ENCODE results near the gene PRSS12.

The PRSS12 gene

DNA sequence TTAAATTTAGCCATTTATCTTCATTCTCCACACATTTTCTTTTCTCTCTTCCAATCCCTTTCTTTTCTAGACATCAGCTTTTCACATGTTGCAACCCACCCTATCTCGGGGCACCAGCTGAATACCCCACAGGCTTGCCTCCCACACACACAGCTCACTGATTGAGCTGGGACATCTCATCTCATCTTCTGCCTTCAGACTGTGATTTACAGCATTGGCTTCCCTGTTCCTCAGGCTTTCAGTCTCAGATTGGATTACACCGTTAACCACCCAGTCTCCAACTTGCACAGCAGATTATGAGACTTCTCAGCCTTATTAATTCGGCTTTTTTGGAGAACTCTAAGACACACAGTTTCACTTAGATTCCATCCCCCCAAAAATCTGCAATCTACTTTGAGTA, 93.7 kb downstream of the PRSS12 start:
- Histone ChIP-seq H3K9ac (ENCODE audit: low read length in 2 of 2) (no peak overlapping the region), H3K36me3 (ENCODE audit: control insufficient read depth in 2 of 2, insufficient read depth in 2 of 2, low read length in 2 of 2) (no peaks in the 10 kb centered on the region), H3K27me3 (ENCODE audit: control insufficient read depth in 1 of 2, insufficient read depth in 2 of 2, low read length in 2 of 2) (no peaks in the 10 kb centered on the region), H3K4me3 (ENCODE audit: low read length in 2 of 2) (no peak overlapping the region), H3K9me3 (ENCODE audit: control insufficient read depth in 2 of 2, low read length in 2 of 2) (no peaks in the 10 kb centered on the region), H3K4me1 (ENCODE audit: control insufficient read depth, insufficient read depth, low read length) (no peaks in the 10 kb centered on the region), H3K27ac (ENCODE audit: low read length) (no peak overlapping the region)

DNA sequence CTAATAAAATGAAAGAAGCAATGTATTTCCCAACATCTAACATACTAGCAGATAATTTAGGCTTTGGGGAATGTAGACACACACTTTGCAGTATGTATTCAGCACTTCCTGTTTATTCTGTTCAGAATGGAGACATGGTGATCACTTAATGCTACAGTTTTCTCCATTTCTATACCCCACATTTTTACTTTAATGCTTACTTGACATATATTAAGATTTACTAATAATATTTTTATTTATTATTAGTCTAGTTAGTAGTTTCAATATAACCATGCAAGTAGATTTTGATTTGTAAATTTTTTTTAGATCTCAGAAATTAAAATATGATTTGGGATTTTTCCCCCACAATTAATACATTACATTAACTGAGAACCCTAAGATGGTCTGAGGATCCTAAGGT, 98.4 kb downstream of the PRSS12 start:
- no peaks in the 10 kb centered on the region for H3K4me1 ChIP-seq (ENCODE audit: control insufficient read depth, insufficient read depth, low read length)
- no peak overlapping the region for H3K9ac ChIP-seq (ENCODE audit: low read length in 2 of 2)
- H3K9me3 ChIP-seq (ENCODE audit: control insufficient read depth in 2 of 2, low read length in 2 of 2), result peaks cover 0 to 3% of the 10 kb centered on the region in 2 donors
- no peaks in the 10 kb centered on the region for H3K36me3 ChIP-seq (ENCODE audit: control insufficient read depth in 2 of 2, insufficient read depth in 2 of 2, low read length in 2 of 2)
- H3K27me3 ChIP-seq (ENCODE audit: control insufficient read depth in 1 of 2, insufficient read depth in 2 of 2, low read length in 2 of 2), result no peaks in the 10 kb centered on the region
- H3K4me3 ChIP-seq (ENCODE audit: low read length in 2 of 2), result no peak overlapping the region
- no peak overlapping the region for H3K27ac ChIP-seq (ENCODE audit: low read length)

DNA sequence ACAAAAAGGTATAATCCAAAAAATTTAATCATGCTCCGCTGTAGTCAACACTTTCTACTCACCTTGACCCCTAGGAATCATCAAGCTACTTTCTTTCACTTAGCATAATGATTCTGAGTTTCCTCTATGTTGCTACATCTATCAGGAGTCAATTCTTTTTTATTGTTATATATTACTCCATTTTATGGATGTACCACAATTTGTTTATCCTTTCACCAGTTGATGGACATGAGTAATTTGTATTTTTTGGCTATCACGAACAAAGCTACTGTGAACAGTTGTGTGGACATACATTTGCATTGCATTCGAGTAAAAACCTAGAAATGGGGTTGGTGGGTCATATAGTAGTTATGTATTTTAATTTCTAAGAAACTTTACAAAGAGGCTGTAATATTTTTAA, 102.9 kb downstream of the PRSS12 start:
- Histone ChIP-seq H3K9me3 (ENCODE audit: control insufficient read depth in 2 of 2, low read length in 2 of 2) (peaks cover 0 to 3% of the 10 kb centered on the region in 2 donors), H3K9ac (ENCODE audit: low read length in 2 of 2) (no peak overlapping the region), H3K36me3 (ENCODE audit: control insufficient read depth in 2 of 2, insufficient read depth in 2 of 2, low read length in 2 of 2) (no peaks in the 10 kb centered on the region), H3K4me1 (ENCODE audit: control insufficient read depth, insufficient read depth, low read length) (no peaks in the 10 kb centered on the region), H3K4me3 (ENCODE audit: low read length in 2 of 2) (no peak overlapping the region), H3K27ac (ENCODE audit: low read length) (no peak overlapping the region), H3K27me3 (ENCODE audit: control insufficient read depth in 1 of 2, insufficient read depth in 2 of 2, low read length in 2 of 2) (no peaks in the 10 kb centered on the region)

DNA sequence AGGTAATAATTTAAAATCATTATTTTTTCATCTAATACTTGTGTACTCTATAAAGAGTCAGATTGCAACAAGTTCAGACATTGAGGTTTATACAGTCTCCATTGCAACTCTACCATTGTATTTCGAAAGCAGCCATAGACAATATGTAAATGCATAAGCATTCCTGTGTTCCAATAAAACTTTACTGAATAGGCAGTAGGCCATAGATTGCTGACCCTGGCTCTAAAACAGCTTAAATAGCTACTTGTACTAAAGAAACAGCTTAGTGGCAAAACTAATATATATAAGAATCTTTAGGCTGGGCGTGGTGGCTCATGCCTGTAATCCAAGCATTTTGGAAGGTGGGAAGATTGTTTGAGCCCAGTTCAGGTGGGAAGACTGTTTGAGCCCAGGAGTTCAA, 115.3 kb downstream of the PRSS12 start:
- H3K27ac ChIP-seq (ENCODE audit: low read length), result no peak overlapping the region
- H3K4me3 ChIP-seq (ENCODE audit: low read length in 2 of 2), result no peak overlapping the region
- no peaks in the 10 kb centered on the region for H3K36me3 ChIP-seq (ENCODE audit: control insufficient read depth in 2 of 2, insufficient read depth in 2 of 2, low read length in 2 of 2)
- H3K4me1 ChIP-seq (ENCODE audit: control insufficient read depth, insufficient read depth, low read length), result no peaks in the 10 kb centered on the region
- no peaks in the 10 kb centered on the region for H3K9me3 ChIP-seq (ENCODE audit: control insufficient read depth in 2 of 2, low read length in 2 of 2)
- no peak overlapping the region for H3K9ac ChIP-seq (ENCODE audit: low read length in 2 of 2)
- no peaks in the 10 kb centered on the region for H3K27me3 ChIP-seq (ENCODE audit: control insufficient read depth in 1 of 2, insufficient read depth in 2 of 2, low read length in 2 of 2)

DNA sequence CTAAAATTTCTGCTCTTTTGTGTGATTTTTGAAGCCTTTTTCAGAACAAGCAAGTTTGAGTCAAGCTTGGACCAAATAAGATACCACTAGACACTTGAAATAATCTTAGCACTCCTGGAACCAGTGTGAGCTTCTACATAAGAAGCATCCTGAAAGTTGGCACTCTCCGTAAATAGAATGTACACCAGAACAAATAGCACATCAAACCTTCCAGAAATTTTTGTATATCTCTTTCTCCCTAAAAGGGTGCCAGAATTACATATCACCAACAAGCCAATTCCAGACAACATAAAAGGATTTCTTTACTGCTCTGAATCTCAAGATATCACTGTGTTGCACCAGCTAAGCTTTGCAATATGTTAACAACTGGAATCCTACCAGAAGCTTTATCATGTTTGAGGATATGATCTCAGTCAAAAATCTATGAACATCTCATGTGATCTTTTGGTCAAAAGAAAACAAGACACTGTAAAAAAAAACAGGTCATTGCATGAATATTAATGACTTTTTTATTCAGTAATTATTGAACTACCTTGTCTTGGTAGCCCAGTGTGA, 117.2 kb downstream of the PRSS12 start:
- Histone ChIP-seq H3K36me3 (ENCODE audit: control insufficient read depth in 2 of 2, insufficient read depth in 2 of 2, low read length in 2 of 2) (no peaks in the 10 kb centered on the region), H3K4me1 (ENCODE audit: control insufficient read depth, insufficient read depth, low read length) (no peaks in the 10 kb centered on the region), H3K4me3 (ENCODE audit: low read length in 2 of 2) (no peak overlapping the region), H3K9ac (ENCODE audit: low read length in 2 of 2) (no peak overlapping the region), H3K9me3 (ENCODE audit: control insufficient read depth in 2 of 2, low read length in 2 of 2) (no peaks in the 10 kb centered on the region), H3K27me3 (ENCODE audit: control insufficient read depth in 1 of 2, insufficient read depth in 2 of 2, low read length in 2 of 2) (no peaks in the 10 kb centered on the region), H3K27ac (ENCODE audit: low read length) (no peak overlapping the region)

All from stomach smooth muscle (tissue), 2 donors.